ENCODE measurements around the gene PPOX.

The PPOX gene

GRCh38 chr1:161193561-161194235 is 27.5 kb downstream of the PPOX start:
- Histone ChIP-seq H3K9me3 (ENCODE audit: insufficient read depth, low read depth, low read length) (no peaks in the 10 kb centered on the region), H3K4me1 (ENCODE audit: insufficient read depth, low read length) (peaks cover 18% of the 10 kb centered on the region), H3K36me3 (ENCODE audit: insufficient read depth, low read depth, low read length) (no peaks in the 10 kb centered on the region; the same call in 1 of the 2 replicates), H3K27ac (ENCODE audit: low read length) (no peak overlapping the region), H3K27me3 (ENCODE audit: insufficient read depth, low read length) (no peaks in the 10 kb centered on the region), H3K4me3 (ENCODE audit: low read length) (no peak overlapping the region), H3K9ac (ENCODE audit: low read depth, low read length) (no peak overlapping the region)

GRCh38 chr1:161195171-161195570 is 28.9 kb downstream of the PPOX start:
- Histone ChIP-seq H3K9me3 (ENCODE audit: insufficient read depth, low read depth, low read length) (no peaks in the 10 kb centered on the region), H3K27ac (ENCODE audit: low read length) (no peak overlapping the region), H3K27me3 (ENCODE audit: insufficient read depth, low read length) (no peaks in the 10 kb centered on the region), H3K4me1 (ENCODE audit: insufficient read depth, low read length) (peaks cover 31% of the 10 kb centered on the region), H3K9ac (ENCODE audit: low read depth, low read length) (no peak overlapping the region), H3K36me3 (ENCODE audit: insufficient read depth, low read depth, low read length) (no peaks in the 10 kb centered on the region; the same call in 1 of the 2 replicates), H3K4me3 (ENCODE audit: low read length) (no peak overlapping the region)

GRCh38 chr1:161196111-161196510 is 29.9 kb downstream of the PPOX start:
- Histone ChIP-seq H3K9ac (ENCODE audit: low read depth, low read length) (no peak overlapping the region; the same call in 1 of the 2 replicates), H3K27ac (ENCODE audit: low read length) (no peak overlapping the region), H3K4me3 (ENCODE audit: low read length) (no peak overlapping the region), H3K4me1 (ENCODE audit: insufficient read depth, low read length) (peaks cover 41% of the 10 kb centered on the region), H3K27me3 (ENCODE audit: insufficient read depth, low read length) (no peaks in the 10 kb centered on the region), H3K36me3 (ENCODE audit: insufficient read depth, low read depth, low read length) (no peaks in the 10 kb centered on the region; the same call in 1 of the 2 replicates), H3K9me3 (ENCODE audit: insufficient read depth, low read depth, low read length) (no peaks in the 10 kb centered on the region)

GRCh38 chr1:161196521-161197451 is 30.6 kb downstream of the PPOX start:
- Histone ChIP-seq H3K9ac (ENCODE audit: low read depth, low read length) (peak overlapping the region; percentile 6; the same call in 1 of the 2 replicates), H3K4me1 (ENCODE audit: insufficient read depth, low read length) (peaks cover 47% of the 10 kb centered on the region), H3K4me3 (ENCODE audit: low read length) (peak overlapping the region; percentile 45; the same call in 1 of the 2 replicates)

GRCh38 chr1:161197560-161198193 is 31.5 kb downstream of the PPOX start:
- Histone ChIP-seq H3K4me1 (ENCODE audit: insufficient read depth, low read length) (peaks cover 47% of the 10 kb centered on the region), H3K4me3 (ENCODE audit: low read length) (peak overlapping the region; percentile 45; the same call in 1 of the 2 replicates), H3K27ac (ENCODE audit: low read length) (no peak overlapping the region), H3K9me3 (ENCODE audit: insufficient read depth, low read depth, low read length) (no peaks in the 10 kb centered on the region), H3K27me3 (ENCODE audit: insufficient read depth, low read length) (no peaks in the 10 kb centered on the region), H3K9ac (ENCODE audit: low read depth, low read length) (peak overlapping the region; percentile 6; the same call in 1 of the 2 replicates), H3K36me3 (ENCODE audit: insufficient read depth, low read depth, low read length) (no peaks in the 10 kb centered on the region)

More at GRCh38 chr1:161196521-161197451, 30.6 kb downstream of the PPOX start:
- Histone ChIP-seq H3K27me3 (ENCODE audit: insufficient read depth, low read length) (no peaks in the 10 kb centered on the region), H3K9me3 (ENCODE audit: insufficient read depth, low read depth, low read length) (no peaks in the 10 kb centered on the region), H3K27ac (ENCODE audit: low read length) (no peak overlapping the region), H3K36me3 (ENCODE audit: insufficient read depth, low read depth, low read length) (no peaks in the 10 kb centered on the region; the same call in 1 of the 2 replicates)

- H3K4me3 ChIP-seq (ENCODE audit: low read length): peak overlapping the region; percentile 45; the same call in 1 of the 2 replicates
- H3K36me3 ChIP-seq (ENCODE audit: insufficient read depth, low read depth, low read length): peaks cover under 1% of the 10 kb centered on the region; the same call in 1 of the 2 replicates
- no peak overlapping the region for H3K27ac ChIP-seq (ENCODE audit: low read length)
- H3K9me3 ChIP-seq (ENCODE audit: insufficient read depth, low read depth, low read length): no peaks in the 10 kb centered on the region
- H3K27me3 ChIP-seq (ENCODE audit: insufficient read depth, low read length): no peaks in the 10 kb centered on the region
- peaks cover 47% of the 10 kb centered on the region for H3K4me1 ChIP-seq (ENCODE audit: insufficient read depth, low read length)
- peak overlapping the region; percentile 40; the same call in 1 of the 2 replicates for H3K9ac ChIP-seq (ENCODE audit: low read depth, low read length)
These were observed 32.1 kb downstream of the PPOX start for GRCh38 chr1:161198194-161198896.

- Histone ChIP-seq H3K9me3 (ENCODE audit: insufficient read depth, low read depth, low read length) (no peaks in the 10 kb centered on the region), H3K36me3 (ENCODE audit: insufficient read depth, low read depth, low read length) (peaks cover 7% of the 10 kb centered on the region; the same call in 1 of the 2 replicates), H3K9ac (ENCODE audit: low read depth, low read length) (peak within 1 kb of the TSS; percentile 96; the same call in 1 of the 2 replicates), H3K4me3 (ENCODE audit: low read length) (peak within 1 kb of the TSS; percentile 45; the same call in 1 of the 2 replicates), H3K27ac (ENCODE audit: low read length) (peak within 1 kb of the TSS; percentile 86), H3K4me1 (ENCODE audit: insufficient read depth, low read length) (peaks cover 47% of the 10 kb centered on the region), H3K27me3 (ENCODE audit: insufficient read depth, low read length) (no peaks in the 10 kb centered on the region)
These were observed 32.7 kb downstream of the PPOX start, which contains the start of gene ADAMTS4 for GRCh38 chr1:161198897-161199431. Gene ADAMTS4, minus strand, starts transcription at chr1:161199054. Its CDS starts 427 bp downstream, at chr1:161198627.

- peak overlapping the region; percentile 7; the same call in 1 of the 2 replicates for H3K4me3 ChIP-seq (ENCODE audit: low read length)
- H3K9me3 ChIP-seq (ENCODE audit: insufficient read depth, low read depth, low read length): no peaks in the 10 kb centered on the region
- peak overlapping the region; percentile 96; the same call in 1 of the 2 replicates for H3K9ac ChIP-seq (ENCODE audit: low read depth, low read length)
- peak overlapping the region; percentile 86 for H3K27ac ChIP-seq (ENCODE audit: low read length)
- H3K36me3 ChIP-seq (ENCODE audit: insufficient read depth, low read depth, low read length): peaks cover 13% of the 10 kb centered on the region
- peaks cover 47% of the 10 kb centered on the region for H3K4me1 ChIP-seq (ENCODE audit: insufficient read depth, low read length)
- no peaks in the 10 kb centered on the region for H3K27me3 ChIP-seq (ENCODE audit: insufficient read depth, low read length)
These were observed 33.4 kb downstream of the PPOX start for GRCh38 chr1:161199506-161200139.

GRCh38 chr1:161200421-161200991 is 34.3 kb downstream of the PPOX start:
- Histone ChIP-seq H3K4me3 (ENCODE audit: low read length) (peak overlapping the region; percentile 17; the same call in 1 of the 2 replicates), H3K27ac (ENCODE audit: low read length) (peak overlapping the region; percentile 86), H3K36me3 (ENCODE audit: insufficient read depth, low read depth, low read length) (peaks cover 22% of the 10 kb centered on the region), H3K9me3 (ENCODE audit: insufficient read depth, low read depth, low read length) (no peaks in the 10 kb centered on the region), H3K9ac (ENCODE audit: low read depth, low read length) (peak overlapping the region; percentile 96; the same call in 1 of the 2 replicates), H3K4me1 (ENCODE audit: insufficient read depth, low read length) (peaks cover 47% of the 10 kb centered on the region), H3K27me3 (ENCODE audit: insufficient read depth, low read length) (no peaks in the 10 kb centered on the region)
